GM23338 (cell line): ENCODE data around the gene LRTM2.

ENCODE experiments used
- EZH2phosphoT487 ChIP-seq: fragments of 200-600 bp; sonication (generic); IDR thresholded peaks from one replicate; pipeline ENCODE4 v1.8.1; 2018; ENCODE audit warnings: antibody characterized with exemption; ENCODE audit not compliant: unreplicated experiment
- POLR2AphosphoS5 ChIP-seq: IDR thresholded peaks from 2 replicates; pipeline ENCODE4 v1.6.1; 2016; ENCODE audit warnings: antibody characterized with exemption, low read depth
- TF ChIP-seq, protein P1 (sequence below), 2 experiments: fragments of 200-600 bp in 1 of 2; sonication (generic) in 1 of 2; conservative IDR thresholded peaks; 2 replicates each; pipeline versions ENCODE4 v1.5.1 to v1.6.1; 2016 to 2017; ENCODE audit warnings: antibody characterized with exemption in 2 of 2, low read depth in 2 of 2, mild to moderate bottlenecking in 2 of 2, moderate library complexity in 1 of 2
- TF ChIP-seq, protein P2 (sequence below): IDR thresholded peaks from one replicate; pipeline ENCODE4 v1.6.1; 2018; ENCODE audit warnings: antibody characterized with exemption; ENCODE audit not compliant: unreplicated experiment

DNA sequence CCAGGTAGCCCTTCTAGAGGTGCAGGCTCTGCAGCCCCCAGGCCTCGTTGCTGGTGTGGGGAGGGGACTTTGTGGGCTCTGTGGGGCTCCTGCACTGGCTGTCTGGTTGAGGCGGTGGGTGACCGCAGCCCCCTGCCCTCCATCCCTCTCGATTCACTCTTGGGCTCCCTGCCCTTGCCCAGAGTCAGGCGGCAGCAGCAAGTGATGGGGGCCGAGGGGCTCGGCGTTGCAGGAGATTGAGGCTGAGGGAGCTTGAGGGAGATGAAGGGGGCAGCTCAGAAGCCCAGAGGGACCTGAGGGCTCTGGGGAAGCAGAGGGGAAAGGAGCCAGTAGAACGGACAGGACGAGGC is 9.5 kb upstream of the LRTM2 start:
- TF ChIP-seq, protein P1, sequence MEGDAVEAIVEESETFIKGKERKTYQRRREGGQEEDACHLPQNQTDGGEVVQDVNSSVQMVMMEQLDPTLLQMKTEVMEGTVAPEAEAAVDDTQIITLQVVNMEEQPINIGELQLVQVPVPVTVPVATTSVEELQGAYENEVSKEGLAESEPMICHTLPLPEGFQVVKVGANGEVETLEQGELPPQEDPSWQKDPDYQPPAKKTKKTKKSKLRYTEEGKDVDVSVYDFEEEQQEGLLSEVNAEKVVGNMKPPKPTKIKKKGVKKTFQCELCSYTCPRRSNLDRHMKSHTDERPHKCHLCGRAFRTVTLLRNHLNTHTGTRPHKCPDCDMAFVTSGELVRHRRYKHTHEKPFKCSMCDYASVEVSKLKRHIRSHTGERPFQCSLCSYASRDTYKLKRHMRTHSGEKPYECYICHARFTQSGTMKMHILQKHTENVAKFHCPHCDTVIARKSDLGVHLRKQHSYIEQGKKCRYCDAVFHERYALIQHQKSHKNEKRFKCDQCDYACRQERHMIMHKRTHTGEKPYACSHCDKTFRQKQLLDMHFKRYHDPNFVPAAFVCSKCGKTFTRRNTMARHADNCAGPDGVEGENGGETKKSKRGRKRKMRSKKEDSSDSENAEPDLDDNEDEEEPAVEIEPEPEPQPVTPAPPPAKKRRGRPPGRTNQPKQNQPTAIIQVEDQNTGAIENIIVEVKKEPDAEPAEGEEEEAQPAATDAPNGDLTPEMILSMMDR (conservative IDR thresholded peaks at IDR 0.05; ENCODE audit: low read depth in 2 of 2), result no peak
- TF ChIP-seq POLR2AphosphoS5, result no peak
- TF ChIP-seq, protein P2, sequence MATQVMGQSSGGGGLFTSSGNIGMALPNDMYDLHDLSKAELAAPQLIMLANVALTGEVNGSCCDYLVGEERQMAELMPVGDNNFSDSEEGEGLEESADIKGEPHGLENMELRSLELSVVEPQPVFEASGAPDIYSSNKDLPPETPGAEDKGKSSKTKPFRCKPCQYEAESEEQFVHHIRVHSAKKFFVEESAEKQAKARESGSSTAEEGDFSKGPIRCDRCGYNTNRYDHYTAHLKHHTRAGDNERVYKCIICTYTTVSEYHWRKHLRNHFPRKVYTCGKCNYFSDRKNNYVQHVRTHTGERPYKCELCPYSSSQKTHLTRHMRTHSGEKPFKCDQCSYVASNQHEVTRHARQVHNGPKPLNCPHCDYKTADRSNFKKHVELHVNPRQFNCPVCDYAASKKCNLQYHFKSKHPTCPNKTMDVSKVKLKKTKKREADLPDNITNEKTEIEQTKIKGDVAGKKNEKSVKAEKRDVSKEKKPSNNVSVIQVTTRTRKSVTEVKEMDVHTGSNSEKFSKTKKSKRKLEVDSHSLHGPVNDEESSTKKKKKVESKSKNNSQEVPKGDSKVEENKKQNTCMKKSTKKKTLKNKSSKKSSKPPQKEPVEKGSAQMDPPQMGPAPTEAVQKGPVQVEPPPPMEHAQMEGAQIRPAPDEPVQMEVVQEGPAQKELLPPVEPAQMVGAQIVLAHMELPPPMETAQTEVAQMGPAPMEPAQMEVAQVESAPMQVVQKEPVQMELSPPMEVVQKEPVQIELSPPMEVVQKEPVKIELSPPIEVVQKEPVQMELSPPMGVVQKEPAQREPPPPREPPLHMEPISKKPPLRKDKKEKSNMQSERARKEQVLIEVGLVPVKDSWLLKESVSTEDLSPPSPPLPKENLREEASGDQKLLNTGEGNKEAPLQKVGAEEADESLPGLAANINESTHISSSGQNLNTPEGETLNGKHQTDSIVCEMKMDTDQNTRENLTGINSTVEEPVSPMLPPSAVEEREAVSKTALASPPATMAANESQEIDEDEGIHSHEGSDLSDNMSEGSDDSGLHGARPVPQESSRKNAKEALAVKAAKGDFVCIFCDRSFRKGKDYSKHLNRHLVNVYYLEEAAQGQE, result no peak
- TF ChIP-seq EZH2phosphoT487, result no peak
